ENCODE results near the gene SELPLG.

DNA sequence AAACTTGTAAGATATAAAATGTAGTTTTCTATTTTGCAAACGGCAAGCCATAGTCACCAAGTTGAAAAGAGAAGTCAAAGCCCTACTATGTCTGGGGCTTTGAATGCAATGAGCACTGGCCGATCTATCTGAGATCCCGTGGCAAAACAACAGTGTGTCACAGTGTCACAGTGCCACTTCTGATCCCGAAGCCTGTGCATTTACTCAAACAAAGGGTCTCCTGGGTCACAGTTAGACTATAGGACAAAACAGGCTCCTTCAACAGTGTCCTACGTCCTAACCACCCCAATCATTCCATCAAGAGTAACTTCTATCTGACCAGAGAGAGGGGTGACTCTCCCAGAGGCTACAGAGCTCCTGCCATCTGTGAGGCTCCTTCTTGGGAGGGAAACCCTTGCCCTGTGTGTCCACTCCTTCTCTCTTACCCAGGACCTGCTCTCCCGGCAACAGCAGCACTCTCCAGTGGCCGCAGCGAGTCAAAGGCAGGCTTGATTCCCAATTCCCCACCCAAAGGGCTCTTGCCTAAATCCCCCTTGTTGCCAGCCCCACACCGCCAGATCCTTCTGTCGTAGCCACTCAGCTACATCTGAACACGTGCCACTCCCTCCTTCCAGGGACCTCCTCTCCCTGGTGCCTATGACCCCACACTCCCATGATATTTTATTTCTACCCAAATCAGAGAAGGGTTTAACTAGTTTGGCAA is 14.0 kb upstream of the SELPLG start:
- TF ChIP-seq, protein P1, sequence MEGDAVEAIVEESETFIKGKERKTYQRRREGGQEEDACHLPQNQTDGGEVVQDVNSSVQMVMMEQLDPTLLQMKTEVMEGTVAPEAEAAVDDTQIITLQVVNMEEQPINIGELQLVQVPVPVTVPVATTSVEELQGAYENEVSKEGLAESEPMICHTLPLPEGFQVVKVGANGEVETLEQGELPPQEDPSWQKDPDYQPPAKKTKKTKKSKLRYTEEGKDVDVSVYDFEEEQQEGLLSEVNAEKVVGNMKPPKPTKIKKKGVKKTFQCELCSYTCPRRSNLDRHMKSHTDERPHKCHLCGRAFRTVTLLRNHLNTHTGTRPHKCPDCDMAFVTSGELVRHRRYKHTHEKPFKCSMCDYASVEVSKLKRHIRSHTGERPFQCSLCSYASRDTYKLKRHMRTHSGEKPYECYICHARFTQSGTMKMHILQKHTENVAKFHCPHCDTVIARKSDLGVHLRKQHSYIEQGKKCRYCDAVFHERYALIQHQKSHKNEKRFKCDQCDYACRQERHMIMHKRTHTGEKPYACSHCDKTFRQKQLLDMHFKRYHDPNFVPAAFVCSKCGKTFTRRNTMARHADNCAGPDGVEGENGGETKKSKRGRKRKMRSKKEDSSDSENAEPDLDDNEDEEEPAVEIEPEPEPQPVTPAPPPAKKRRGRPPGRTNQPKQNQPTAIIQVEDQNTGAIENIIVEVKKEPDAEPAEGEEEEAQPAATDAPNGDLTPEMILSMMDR (IDR thresholded peaks at IDR 0.05 in 4 of 5, conservative IDR thresholded peaks at IDR 0.05 in 1 of 5) = no peak
- TF ChIP-seq POLR2A (IDR thresholded peaks at IDR 0.05) = no peak
